Psoas muscle (tissue), 8 donors: ENCODE results near the gene MYBL2. TPM values are rescaled to one million over a fixed set of nuclear protein-coding genes. Genes with fewer than 3 reads are reported as not detected.

Experiments used
- ATAC-seq, 4 donors: fragments of 200-7000 bp; cut with Tn5 transposase; one replicate each; pipeline ENCODE4 v1.9.1; 2020; ENCODE audit warnings: moderate library complexity in 3 of 4, mild to moderate bottlenecking in 2 of 4
- DNase-seq, 2 donors: peaks; one replicate each; pipeline ENCODE4 v3.0.0-alpha.2; 2020
- H3K27ac ChIP-seq: fragments of 200-600 bp; one replicate; pipeline ENCODE4 v1.8.0; 2022
- H3K27me3 ChIP-seq, 3 donors: fragments of 200-600 bp in 1 of 3; one replicate each; pipeline versions ENCODE4 v1.6.1 to v1.8.0; 2013 to 2022; ENCODE audit warnings: low read length in 2 of 3, mild to moderate bottlenecking in 2 of 3, moderate library complexity in 1 of 3; ENCODE audit not compliant: insufficient read depth in 3 of 3
- H3K36me3 ChIP-seq, 2 donors: fragments of 200-600 bp in 1 of 2; one replicate each; pipeline versions ENCODE4 v1.6.1 to v1.8.0; 2013 to 2022; ENCODE audit warnings: low read depth in 1 of 2, mild to moderate bottlenecking in 1 of 2, moderate library complexity in 1 of 2; ENCODE audit not compliant: insufficient read depth in 1 of 2
- H3K4me1 ChIP-seq: fragments of 200-600 bp; one replicate; pipeline ENCODE4 v1.8.0; 2022
- H3K4me3 ChIP-seq: fragments of 200-600 bp; one replicate; pipeline ENCODE4 v1.8.0; 2022; ENCODE audit warnings: mild to moderate bottlenecking
- H3K9me3 ChIP-seq: fragments of 200-600 bp; one replicate; pipeline ENCODE4 v1.8.0; 2022
- CTCF ChIP-seq: fragments of 200-600 bp; IDR thresholded peaks from one replicate; pipeline ENCODE4 v1.8.0; 2022; ENCODE audit warnings: antibody characterized with exemption
- WGBS, 3 donors: extraction: QIAGEN DNeasy Blood & Tissue Kit; methylation state at CpG; one replicate each; pipeline versions ENCODE4 v1.1.6 to v1.1.7; 2013; 5-methylcytosine and 5-hydroxymethylcytosine counted together
- intact Hi-C, 2 donors: fragments of 100-400 bp; cut with DNase I; formaldehyde crosslinking; loops; one replicate each; pipeline versions ENCODE4 v1.11.0 to v1.14.2; 2022
- long read RNA-seq, 2 donors: library from polyadenylated mRNA; unstranded; transcript quantifications; one replicate each; pipeline ENCODE4 v2.0.0, GENCODE V29; 2021
- polyA plus RNA-seq, 3 donors: library from polyadenylated mRNA; stranded (reverse); fragments of 200-250 nt; gene quantifications; one replicate each; pipeline ENCODE4 v1.2.3, GENCODE V29; 2013
- total RNA-seq, 4 donors: library from RNA; stranded (reverse); fragmentation: NEBNext Ultra II Directional in 2 of 4; extraction: Animal tissue kit (Norgen Biotek cat#: 25700) in 2 of 4; gene quantifications; one replicate each; pipeline versions ENCODE4 v1.2.1 to v1.2.4, GENCODE V29; 2021 to 2023
- donor health status: healthy with polysubstance abuse.
- donor health status: DM: no; HTN: no; CAD: no; lungs with moderate emphysema.
- donor health status: Bipolar disorder and iron deficiency.
- donor health status: healthy.
- donor health status: DM: yes; HTN: yes; CAD: no.
- donor health status: DM: no; HTN: no; CAD: no.
- donor health status: DM: no; HTN: no; CAD: no.
- donor health status: DM: yes; HTN: yes; CAD: no.

The MYBL2 gene
- total RNA-seq (under 1 TPM in 1 of 4 donors, not detected in 3; 0.17 TPM), polyA plus RNA-seq (under 1 TPM in 2 of 3 donors, not detected in 1; 0.05 to 0.10 TPM)
- long read RNA-seq, donor 1 = 0 reads
- long read RNA-seq, donor 2 = 0 reads

- WGBS, 3 donors = 11 to 22% (median 18%) methylated on average over 36 to 90 of the region's 90 CpGs
- H3K4me3 ChIP-seq = peak within 1 kb of the TSS; percentile 43
- TF ChIP-seq CTCF = no peak
Observed at GRCh38 chr20:43666376-43667328, at the start of gene MYBL2. Gene MYBL2 (plus strand): TSS chr20:43667114. CDS start chr20:43667284, 170 bp downstream.

GRCh38 chr20:43631598-43631997 is 35.3 kb upstream of the MYBL2 start:
- DNase-seq (no peak), ATAC-seq (no peak)
- Histone ChIP-seq H3K36me3 (peaks cover 5 to 75% of the 10 kb centered on the region in 2 donors), H3K27ac (no peak overlapping the region), H3K27me3 (no peaks in the 10 kb centered on the region), H3K9me3 (no peaks in the 10 kb centered on the region), H3K4me3 (no peak overlapping the region), H3K4me1 (no peaks in the 10 kb centered on the region)
- WGBS, 3 donors = 96 to 97% (median 97%) methylated on average over 8 of the region's 8 CpGs
- TF ChIP-seq CTCF = no peak
- intact Hi-C loops = no loop called here

More at GRCh38 chr20:43666376-43667328, at the start of gene MYBL2:
- peak in 3 of 4 donors; percentile 53 to 57 (median 56) for ATAC-seq
- Histone ChIP-seq H3K4me1 (no peaks in the 10 kb centered on the region), H3K9me3 (no peaks in the 10 kb centered on the region), H3K27ac (no peak within 1 kb of the TSS), H3K27me3 (peaks cover 5 to 62% (median 28%) of the 10 kb centered on the region in 3 donors), H3K36me3 (no peaks in the 10 kb centered on the region)
- intact Hi-C loops = no loop called here
- DNase-seq = peak; percentile 22 to 55

GRCh38 chr20:43636429-43636828 is 30.5 kb upstream of the MYBL2 start:
- DNase-seq (no peak), ATAC-seq (no peak)
- Histone ChIP-seq H3K27me3 (no peaks in the 10 kb centered on the region), H3K36me3 (peaks cover 9 to 85% of the 10 kb centered on the region in 2 donors), H3K27ac (no peak overlapping the region), H3K9me3 (no peaks in the 10 kb centered on the region), H3K4me3 (no peak overlapping the region), H3K4me1 (no peaks in the 10 kb centered on the region)
- TF ChIP-seq CTCF = no peak
- intact Hi-C loops = no loop called here
- 90 to 97% (median 93%) methylated on average over 2 of the region's 2 CpGs for WGBS, 3 donors

- intact Hi-C loops = no loop called here
- Histone ChIP-seq H3K27me3 (no peaks in the 10 kb centered on the region), H3K4me1 (no peaks in the 10 kb centered on the region), H3K4me3 (no peak overlapping the region), H3K9me3 (no peaks in the 10 kb centered on the region), H3K36me3 (peaks cover 2 to 74% of the 10 kb centered on the region in 2 donors), H3K27ac (no peak overlapping the region)
- ATAC-seq (no peak), DNase-seq (no peak)
- WGBS, 3 donors = 94 to 99% (median 97%) methylated on average over 4 of the region's 4 CpGs
- TF ChIP-seq CTCF = no peak
Observed at GRCh38 chr20:43642548-43642947, 24.4 kb upstream of the MYBL2 start.
